SK-N-SH (cell line): ENCODE results near the gene EVA1B. TPM values are rescaled to one million over a fixed set of nuclear protein-coding genes. Genes with fewer than 3 reads are reported as not detected.

ENCODE experiments used
- CTCF ChIA-PET: fragments of 300-600, 350-600 bp; formaldehyde crosslinking; extraction: SDS; loops from one replicate; lab custom pipeline; 2021; lab: Yijun Ruan, JAX
- POLR2A ChIA-PET: fragments of 350-600 bp; sonication (Branson Sonifier 250); formaldehyde crosslinking; extraction: SDS; loops from one replicate; lab custom pipeline; 2020; ENCODE audit warnings: antibody characterized with exemption, inconsistent platforms; lab: Yijun Ruan, JAX
- DNase-seq: peaks from one replicate; pipeline ENCODE4 v3.0.0; 2012
- H2AFZ ChIP-seq: fragments of 200-600 bp; sonication (generic); 2 replicates; pipeline ENCODE4 v1.8.1; 2016; ENCODE audit warnings: antibody characterized with exemption, mild to moderate bottlenecking, low read depth
- H3F3A ChIP-seq: fragments of 200-600 bp; sonication (generic); replicated peaks from 2 replicates; pipeline ENCODE3; 2016; ENCODE audit warnings: antibody characterized with exemption, mild to moderate bottlenecking; ENCODE audit not compliant: insufficient read depth
- H3K27ac ChIP-seq, 2 experiments: fragments of 200-500 bp in 1 of 2; fragments of 200-600 bp in 1 of 2; sonication (Bioruptor generic) in 1 of 2; sonication (generic), shearing (Covaris generic) in 1 of 2; 2 replicates each; pipeline versions ENCODE4 v1.5.1 to v1.6.1; 2014 to 2016; ENCODE audit warnings: low read depth in 2 of 2, inconsistent platforms in 1 of 2, low read length in 1 of 2, mild to moderate bottlenecking in 1 of 2, mixed read lengths in 1 of 2
- H3K27me3 ChIP-seq: fragments of 200-600 bp; sonication (generic), shearing (Covaris generic); 2 replicates; pipeline ENCODE4 v1.6.1; 2016; ENCODE audit warnings: mixed run types; ENCODE audit not compliant: insufficient read depth
- H3K36me3 ChIP-seq, 2 experiments: fragments of 200-500 bp in 1 of 2; fragments of 200-600 bp in 1 of 2; sonication (Bioruptor generic) in 1 of 2; sonication (generic) in 1 of 2; replicated peaks in 1 of 2; 2 replicates each; pipeline versions ENCODE3 to v1.5.1; 2014 to 2016; ENCODE audit warnings: low read length in 1 of 2, mild to moderate bottlenecking in 1 of 2; ENCODE audit not compliant: insufficient read depth in 2 of 2, control insufficient read depth in 1 of 2
- H3K4me1 ChIP-seq, 2 experiments: fragments of 200-500 bp in 1 of 2; fragments of 200-600 bp in 1 of 2; sonication (Bioruptor generic) in 1 of 2; sonication (generic), shearing (Covaris generic) in 1 of 2; 2 replicates each; pipeline versions ENCODE4 v1.5.1 to v1.6.1; 2014 to 2016; ENCODE audit warnings: low read depth in 1 of 2, low read length in 1 of 2, mixed run types in 1 of 2; ENCODE audit not compliant: insufficient read depth in 2 of 2, control insufficient read depth in 1 of 2
- H3K4me2 ChIP-seq: fragments of 200-600 bp; sonication (generic), shearing (Covaris generic); 2 replicates; pipeline ENCODE4 v1.6.1; 2017; ENCODE audit warnings: mixed run types
- H3K4me3 ChIP-seq, 2 experiments: fragments of 200-500 bp in 1 of 2; fragments of 200-600 bp in 1 of 2; sonication (Bioruptor generic) in 1 of 2; sonication (generic), shearing (Covaris generic) in 1 of 2; 2 replicates each; pipeline versions ENCODE4 v1.5.1 to v1.8.1; 2014 to 2016; ENCODE audit warnings: low read depth in 2 of 2, inconsistent platforms in 1 of 2, low read length in 1 of 2, mild to moderate bottlenecking in 1 of 2, mixed read lengths in 1 of 2, moderate library complexity in 1 of 2
- H3K79me2 ChIP-seq: fragments of 200-600 bp; sonication (generic); 2 replicates; pipeline ENCODE4 v1.8.1; 2017; ENCODE audit warnings: mild to moderate bottlenecking; ENCODE audit not compliant: insufficient read depth
- H3K9ac ChIP-seq: fragments of 200-600 bp; sonication (generic); 2 replicates; pipeline ENCODE4 v1.6.1; 2017; ENCODE audit warnings: mixed run types
- H3K9me2 ChIP-seq: fragments of 200-600 bp; sonication (generic); 2 replicates; pipeline ENCODE4 v1.6.1; 2017; ENCODE audit warnings: mixed run types
- H3K9me3 ChIP-seq: fragments of 200-600 bp; sonication (generic); 2 replicates; pipeline ENCODE4 v1.6.1; 2017; ENCODE audit warnings: mixed run types, mild to moderate bottlenecking, moderate library complexity
- H4K20me1 ChIP-seq: fragments of 200-600 bp; sonication (generic); 2 replicates; pipeline ENCODE4 v1.6.1; 2017; ENCODE audit warnings: mild to moderate bottlenecking, mixed run types; ENCODE audit not compliant: insufficient read depth
- CHD2 ChIP-seq: fragments of 150-350 bp; IDR thresholded peaks from 2 replicates; pipeline ENCODE4 v1.6.1; 2018; ENCODE audit warnings: low read length; ENCODE audit not compliant: partially characterized antibody
- EP300 ChIP-seq, 2 experiments: IDR thresholded peaks; 2 replicates each; pipeline versions ENCODE4 v1.4.0 to v1.6.1; 2012; ENCODE audit warnings: borderline replicate concordance in 1 of 2, low read depth in 1 of 2, low read length in 1 of 2
- FOXJ3 ChIP-seq: sonication (generic); formaldehyde crosslinking; IDR thresholded peaks from 2 replicates; pipeline ENCODE4 v1.5.1; 2020; ENCODE audit warnings: mild to moderate bottlenecking, missing genetic modification reagents
- FOXM1 ChIP-seq: IDR thresholded peaks from 2 replicates; pipeline ENCODE4 v1.4.0; 2012; ENCODE audit warnings: low read depth, mild to moderate bottlenecking
- MXI1 ChIP-seq: IDR thresholded peaks from 2 replicates; pipeline ENCODE4 v1.6.1; 2012; ENCODE audit warnings: mild to moderate bottlenecking, low read depth, low read length, improper control_type of control experiment
- RXRA ChIP-seq: IDR thresholded peaks from 2 replicates; pipeline ENCODE4 v1.4.0; 2012; ENCODE audit warnings: low read depth, mild to moderate bottlenecking, borderline replicate concordance
- SMC3 ChIP-seq: IDR thresholded peaks from 2 replicates; pipeline ENCODE4 v1.6.1; 2012; ENCODE audit warnings: low read depth, low read length, improper control_type of control experiment
- YY1 ChIP-seq: IDR thresholded peaks from 2 replicates; pipeline ENCODE4 v1.4.0; 2012; ENCODE audit warnings: low read depth, mild to moderate bottlenecking
- WGBS: methylation state at CpG from one replicate; pipeline ENCODE4 v1.1.6; 2017; ENCODE audit warnings: low lambda C conversion rate; 5-methylcytosine and 5-hydroxymethylcytosine counted together
- polyA plus RNA-seq, 3 experiments: library from polyadenylated mRNA; depleted of rRNA; stranded (reverse); fragments of >200 nt; gene quantifications; 2 replicates each; pipeline ENCODE4 v1.2.3, GENCODE V29; 2012
- TF ChIP-seq, protein P1 (sequence below): IDR thresholded peaks from 2 replicates; pipeline ENCODE4 v1.4.0; 2012; ENCODE audit warnings: low read depth, borderline replicate concordance

Gene EVA1B
- polyA plus RNA-seq, 1 of the 3 experiments (the other 2 are of a cell fraction) = 38.9 TPM

DNA sequence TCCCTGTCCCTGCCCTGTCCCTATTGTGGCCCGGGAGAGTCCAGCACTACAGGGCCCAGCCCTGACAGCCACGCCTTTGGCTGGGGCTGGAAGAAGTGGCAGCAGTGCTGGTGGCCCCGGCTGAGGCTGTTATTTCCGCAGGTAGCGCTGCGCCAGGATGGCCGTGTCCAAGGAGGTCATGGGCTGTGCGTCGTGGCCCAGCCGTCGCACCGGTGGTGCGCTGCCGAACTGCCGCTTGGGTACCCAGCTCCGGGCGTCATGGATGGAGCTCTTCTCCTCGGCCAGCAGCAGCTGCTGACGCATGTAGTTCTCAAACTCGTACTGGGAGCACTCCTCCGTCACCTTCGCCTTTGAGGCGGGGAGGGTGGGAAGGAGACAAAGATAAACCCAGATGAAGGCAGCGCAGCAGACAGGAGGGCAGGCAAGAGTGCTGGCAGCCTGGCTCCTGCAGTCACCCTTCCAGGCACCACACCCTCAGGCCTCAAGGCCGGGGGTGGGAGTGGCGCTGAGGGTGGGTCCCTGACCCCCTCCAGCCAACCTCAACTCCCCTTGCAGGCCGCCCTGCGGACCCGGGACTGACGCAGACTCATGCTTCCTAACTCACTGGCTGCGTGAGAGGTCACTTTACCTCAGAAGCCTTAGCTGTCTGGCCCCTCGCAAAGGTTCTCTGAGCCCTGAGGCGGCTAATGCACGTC is 18.3 kb upstream of the EVA1B start:
- Histone ChIP-seq H3K9ac (no peak overlapping the region), H3K79me2 (peaks cover 7% of the 10 kb centered on the region; the same call in 1 of the 2 replicates), H3K4me2 (no peak overlapping the region), H3K9me3 (no peaks in the 10 kb centered on the region), H3K4me1 (peaks cover 0 to 10% of the 10 kb centered on the region in 2 experiments; a peak in 3 of 4 replicates), H3K27me3 (no peaks in the 10 kb centered on the region), H2AFZ (no peak overlapping the region), H3K27ac (peak overlapping the region in 1 of 2 experiments; percentile 87; a peak in 1 of 4 replicates), H4K20me1 (no peaks in the 10 kb centered on the region), H3F3A (peaks cover 18% of the 10 kb centered on the region), H3K9me2 (no peaks in the 10 kb centered on the region), H3K36me3 (peaks cover 37 to 50% of the 10 kb centered on the region in 2 experiments), H3K4me3 (no peak overlapping the region)
- ChIA-PET CTCF (interaction anchor here (0.6 to 5.7 kb wide), 28 partner anchors 9 to 192 kb away, joined by 3 to 103 read pairs (median 6); partner anchors contain the start of genes EVA1B, MAP7D1 and TRAPPC3), POLR2A (interaction anchor here (0.6 kb wide), 1 partner anchor 77 kb away, joined by 3 read pairs; no protein-coding TSS in a partner anchor)
- DNase-seq = no peak
- 100% methylated on average over 10 of the region's 34 CpGs for WGBS
- no peak for TF ChIP-seq CHD2
- TF ChIP-seq, protein P1, sequence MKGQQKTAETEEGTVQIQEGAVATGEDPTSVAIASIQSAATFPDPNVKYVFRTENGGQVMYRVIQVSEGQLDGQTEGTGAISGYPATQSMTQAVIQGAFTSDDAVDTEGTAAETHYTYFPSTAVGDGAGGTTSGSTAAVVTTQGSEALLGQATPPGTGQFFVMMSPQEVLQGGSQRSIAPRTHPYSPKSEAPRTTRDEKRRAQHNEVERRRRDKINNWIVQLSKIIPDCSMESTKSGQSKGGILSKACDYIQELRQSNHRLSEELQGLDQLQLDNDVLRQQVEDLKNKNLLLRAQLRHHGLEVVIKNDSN = no peak
- no peak for TF ChIP-seq FOXJ3 (CRISPR knock-in tag)
- TF ChIP-seq YY1 = no peak
- TF ChIP-seq RXRA = no peak
- TF ChIP-seq, all 33 proteins: peak for 0

DNA sequence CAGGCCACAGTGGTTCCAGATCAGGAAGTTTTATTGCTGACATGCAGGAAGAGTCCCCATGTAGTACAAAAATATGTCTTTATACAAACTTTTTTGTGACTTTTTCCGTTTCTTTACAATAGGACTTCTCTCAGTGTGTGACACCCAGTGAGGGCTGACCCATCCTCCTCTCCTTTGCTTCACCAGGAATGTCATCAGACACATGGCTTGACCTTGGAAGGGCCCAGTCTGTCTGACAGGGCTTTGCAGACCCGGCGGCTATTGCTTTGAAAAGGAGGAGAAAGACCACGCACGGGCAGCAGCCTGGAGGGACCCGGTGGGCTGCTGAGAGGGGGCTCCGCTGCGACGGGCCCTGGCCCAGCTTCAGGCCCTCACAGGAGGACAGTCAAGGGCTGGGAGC is 16.2 kb upstream of the EVA1B start:
- 98% methylated on average over 7 of the region's 9 CpGs for WGBS
- no peak for TF ChIP-seq MXI1
- DNase-seq = no peak
- no peak overlapping the region for H2AFZ ChIP-seq
- no peak overlapping the region for H3K4me3 ChIP-seq
- no peak overlapping the region for H3K4me2 ChIP-seq
- H3K36me3 ChIP-seq = peaks cover 28 to 34% of the 10 kb centered on the region in 2 experiments
- ChIA-PET POLR2A (no interaction called here), CTCF (interaction anchor here (1.1 to 1.7 kb wide), 2 partner anchors 16 to 32 kb away, joined by 3 read pairs; no protein-coding TSS in a partner anchor)
- no peaks in the 10 kb centered on the region for H3K9me2 ChIP-seq
- peaks cover 13% of the 10 kb centered on the region for H3F3A ChIP-seq
- no peak overlapping the region for H3K9ac ChIP-seq
- no peaks in the 10 kb centered on the region for H3K79me2 ChIP-seq
- no peaks in the 10 kb centered on the region for H4K20me1 ChIP-seq
- peaks cover 0 to 10% of the 10 kb centered on the region in 2 experiments; a peak in 3 of 4 replicates for H3K4me1 ChIP-seq
- no peaks in the 10 kb centered on the region for H3K27me3 ChIP-seq
- no peak overlapping the region for H3K27ac ChIP-seq
- H3K9me3 ChIP-seq = no peaks in the 10 kb centered on the region

DNA sequence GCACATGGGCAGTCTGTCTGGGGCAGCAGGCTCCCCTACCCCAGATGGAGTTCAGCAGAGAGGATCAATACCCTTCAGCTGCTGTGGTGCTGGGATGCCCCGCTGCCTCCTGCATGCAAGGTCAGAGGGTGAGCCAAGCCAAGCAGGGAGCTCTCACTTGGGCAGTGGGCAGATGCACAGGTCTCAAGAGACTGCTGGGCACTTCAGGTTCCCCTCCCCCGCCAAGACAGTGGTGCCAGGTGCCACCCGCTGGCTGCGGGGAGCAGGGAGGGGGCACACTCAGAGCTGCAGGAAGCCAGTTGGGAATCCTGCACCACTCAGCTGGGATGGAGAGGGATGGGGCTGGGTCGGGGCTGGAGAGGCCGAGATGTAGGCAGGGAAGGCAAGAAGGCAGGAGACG is 15.8 kb upstream of the EVA1B start:
- Histone ChIP-seq H3F3A (peaks cover 11% of the 10 kb centered on the region), H3K79me2 (no peaks in the 10 kb centered on the region), H3K4me1 (peaks cover 0 to 10% of the 10 kb centered on the region in 2 experiments; a peak in 3 of 4 replicates), H3K27ac (no peak overlapping the region), H2AFZ (no peak overlapping the region), H3K4me2 (no peak overlapping the region), H3K9ac (no peak overlapping the region), H3K36me3 (peaks cover 28 to 34% of the 10 kb centered on the region in 2 experiments), H4K20me1 (no peaks in the 10 kb centered on the region), H3K9me2 (no peaks in the 10 kb centered on the region), H3K27me3 (no peaks in the 10 kb centered on the region), H3K9me3 (no peaks in the 10 kb centered on the region), H3K4me3 (no peak overlapping the region)
- ChIA-PET POLR2A (no interaction called here), CTCF (interaction anchor here (1.1 to 1.7 kb wide), 2 partner anchors 17 to 32 kb away, joined by 3 read pairs; no protein-coding TSS in a partner anchor)
- TF ChIP-seq FOXM1 = no peak
- no peak for TF ChIP-seq EP300 (IDR thresholded peaks at IDR 0.05; ENCODE audit: borderline replicate concordance in 1 of 2, low read depth in 1 of 2, low read length in 1 of 2)
- no peak for TF ChIP-seq SMC3
- no peak for DNase-seq
- WGBS = 90% methylated on average over 5 of the region's 7 CpGs
